Measurements from ENCODE around the gene URB2. TPM values are rescaled to one million over a fixed set of nuclear protein-coding genes. Genes with fewer than 3 reads are reported as not detected.

URB2 gene
- total RNA-seq (10 to 100 TPM in 2 of 5 donors, 1 to 10 TPM in 2, not detected in 1; 4.1 to 16.8 (median 8.5) TPM), polyA plus RNA-seq (1 to 10 TPM; 1.5 to 1.7 (median 1.5) TPM)
- long read RNA-seq, donor 1, result 0 reads
- long read RNA-seq, donor 2, result 0 reads
- long read RNA-seq, donor 3, full-length matches to known transcripts, result 2 of 2 reads
- long read RNA-seq, donor 3, partial matches to known transcripts, result 0 of 2 reads
- long read RNA-seq, donor 3, other reads (novel, unspliced or antisense), result 0 of 2 reads
- long read RNA-seq, donor 4, result 0 reads
- long read RNA-seq, donor 5, result 0 reads
- long read RNA-seq, donor 6, result 0 reads
- long read RNA-seq, donor 7, full-length matches to known transcripts, result 1 of 1 reads
- long read RNA-seq, donor 7, partial matches to known transcripts, result 0 of 1 reads
- long read RNA-seq, donor 7, other reads (novel, unspliced or antisense), result 0 of 1 reads
- long read RNA-seq, donor 8, full-length matches to known transcripts, result 2 of 2 reads
- long read RNA-seq, donor 8, partial matches to known transcripts, result 0 of 2 reads
- long read RNA-seq, donor 8, other reads (novel, unspliced or antisense), result 0 of 2 reads
- long read RNA-seq, donor 9, full-length matches to known transcripts, result 1 of 1 reads
- long read RNA-seq, donor 9, partial matches to known transcripts, result 0 of 1 reads
- long read RNA-seq, donor 9, other reads (novel, unspliced or antisense), result 0 of 1 reads
- long read RNA-seq, donor 10, result 0 reads

- H3K27me3 ChIP-seq, result no peaks in the 10 kb centered on the region
- WGBS, 5 donors, result 0 to 1% (median 0%) methylated on average over 18 to 96 of the region's 97 CpGs
- H3K4me1 ChIP-seq, result peaks cover 31 to 55% (median 43%) of the 10 kb centered on the region in 4 donors
- peak within 1 kb of the TSS; percentile 93 to 99 (median 96) for H3K4me3 ChIP-seq
- H3K36me3 ChIP-seq, result peaks cover 0 to 4% (median 1%) of the 10 kb centered on the region in 4 donors
- DNase-seq, result peak; percentile 90 to 97
- intact Hi-C loops (cut with DNase I; ENCODE audit: low total_unique reads), result loop anchor here (5.0 kb wide), 1 partner anchor 64 kb away; no protein-coding TSS in a partner anchor
- peak within 1 kb of the TSS; percentile 86 to 98 (median 91) for H3K27ac ChIP-seq
- peak; percentile 62 to 88 (median 79) for TF ChIP-seq POLR2AphosphoS5 (IDR thresholded peaks at IDR 0.05)
- TF ChIP-seq POLR2A (IDR thresholded peaks at IDR 0.05), result no peak
- TF ChIP-seq CTCF (IDR thresholded peaks at IDR 0.05), result peak in 1 of 7 experiments; percentile 20
- H3K9me3 ChIP-seq, result no peaks in the 10 kb centered on the region
Observed at GRCh38 chr1:229625915-229626831, at the start of gene URB2, which contains the start of gene TAF5L. Gene URB2 (plus strand): TSS chr1:229626247. CDS start chr1:229627634, 1,387 bp downstream. Gene TAF5L (minus strand): TSS chr1:229626122. CDS start chr1:229614482, 11,640 bp downstream.

GRCh38 chr1:229578168-229579058 is 47.6 kb upstream of the URB2 start:
- peak overlapping the region in 2 of 5 donors; percentile 33 to 61 for H3K27ac ChIP-seq
- DNase-seq, result no peak
- 69 to 70% (median 70%) methylated on average over 14 of the region's 14 CpGs for WGBS, 5 donors

GRCh38 chr1:229579059-229579673 is 46.9 kb upstream of the URB2 start:
- peaks cover 13 to 27% (median 23%) of the 10 kb centered on the region in 4 donors for H3K4me1 ChIP-seq
- H3K4me3 ChIP-seq, result no peak overlapping the region
- peak in 1 of 2 donors; percentile 79 for DNase-seq
- H3K9me3 ChIP-seq, result no peaks in the 10 kb centered on the region
- peak overlapping the region; percentile 2 to 61 (median 9) for H3K27ac ChIP-seq
- intact Hi-C loops (cut with DNase I; ENCODE audit: low total_unique reads), result no loop called here
- 32 to 44% (median 36%) methylated on average over 9 of the region's 9 CpGs for WGBS, 5 donors
- H3K27me3 ChIP-seq, result no peaks in the 10 kb centered on the region
- no peaks in the 10 kb centered on the region for H3K36me3 ChIP-seq
- TF ChIP-seq POLR2AphosphoS5 (IDR thresholded peaks at IDR 0.05) (no peak), CTCF (IDR thresholded peaks at IDR 0.05) (no peak), EP300 (IDR thresholded peaks at IDR 0.05) (no peak), POLR2A (IDR thresholded peaks at IDR 0.05) (no peak)

More at GRCh38 chr1:229578168-229579058, 47.6 kb upstream of the URB2 start:
- peaks cover 13 to 27% (median 23%) of the 10 kb centered on the region in 4 donors for H3K4me1 ChIP-seq
- intact Hi-C loops (cut with DNase I; ENCODE audit: low total_unique reads), result no loop called here
- no peak for TF ChIP-seq CTCF (IDR thresholded peaks at IDR 0.05)
- TF ChIP-seq EP300 (IDR thresholded peaks at IDR 0.05), result no peak
- TF ChIP-seq POLR2A (IDR thresholded peaks at IDR 0.05), result no peak
- no peak for TF ChIP-seq POLR2AphosphoS5 (IDR thresholded peaks at IDR 0.05)
- no peaks in the 10 kb centered on the region for H3K9me3 ChIP-seq
- H3K27me3 ChIP-seq, result no peaks in the 10 kb centered on the region
- H3K4me3 ChIP-seq, result no peak overlapping the region
- no peaks in the 10 kb centered on the region for H3K36me3 ChIP-seq

Data from stomach (tissue), 19 donors.